Activated T-helper 1 cell treated with anti-CD3 and anti-CD28 coated beads, Interleukin-2, amount 50 U/mL, for 16 hours (primary cell): Measurements from ENCODE around the gene SNTA1.
A peak's percentile ranks its signal among the peaks of the same experiment; 100 is the strongest.
"Not testable (repeated sequence)": the region's sequence is repeated elsewhere in the genome, so short reads cannot be mapped to it uniquely, and the experiment has no call there.

Experiments used
- DNase-seq, 2 donors: peaks; one replicate each; pipeline ENCODE4 v3.0.0-alpha.2; 2020; ENCODE audit warnings: low read depth in 1 of 2, low spot score in 1 of 2

Gene SNTA1

GRCh38 chr20:33400812-33401183, 42.8 kb downstream of the SNTA1 start:
- DNase-seq: no peak

GRCh38 chr20:33399924-33400323, 43.6 kb downstream of the SNTA1 start:
- no peak for DNase-seq

GRCh38 chr20:33394718-33395117, 48.8 kb downstream of the SNTA1 start:
- DNase-seq: no peak

- DNase-seq: no peak
Measured at GRCh38 chr20:33393609-33394008, 50.0 kb downstream of the SNTA1 start.

GRCh38 chr20:33391722-33392415, 51.7 kb downstream of the SNTA1 start:
- no peak for DNase-seq

GRCh38 chr20:33389326-33389725, 54.2 kb downstream of the SNTA1 start:
- not testable (repeated sequence) for DNase-seq

GRCh38 chr20:33388268-33388667, 55.3 kb downstream of the SNTA1 start:
- DNase-seq: no peak

- DNase-seq: no peak
Measured at GRCh38 chr20:33387177-33387576, 56.4 kb downstream of the SNTA1 start.

GRCh38 chr20:33386673-33387072, 56.9 kb downstream of the SNTA1 start:
- DNase-seq: no peak

GRCh38 chr20:33377366-33377765, 66.2 kb downstream of the SNTA1 start:
- DNase-seq: no peak

- no peak for DNase-seq
Measured at GRCh38 chr20:33373735-33374605, 69.6 kb downstream of the SNTA1 start.

- DNase-seq: no peak
Measured at GRCh38 chr20:33372993-33373441, 70.5 kb downstream of the SNTA1 start.

GRCh38 chr20:33370291-33370690, 73.3 kb downstream of the SNTA1 start:
- peak; percentile 34 to 45 for DNase-seq

GRCh38 chr20:33362898-33363297, 80.7 kb downstream of the SNTA1 start:
- no peak for DNase-seq

GRCh38 chr20:33359399-33360261, 83.9 kb downstream of the SNTA1 start:
- DNase-seq: no peak
